Stimulated activated CD4-positive, alpha-beta T cell treated with anti-CD3 and anti-CD28 coated beads, Interleukin-2, amount 100 ng/mL, for 4 hours (primary cell): Measurements from ENCODE around the gene SEMA4D.

ENCODE experiments used
- DNase-seq: peaks from one replicate; pipeline ENCODE4 v3.0.0-alpha.2; 2020; ENCODE audit warnings: low read depth

Gene SEMA4D

DNA sequence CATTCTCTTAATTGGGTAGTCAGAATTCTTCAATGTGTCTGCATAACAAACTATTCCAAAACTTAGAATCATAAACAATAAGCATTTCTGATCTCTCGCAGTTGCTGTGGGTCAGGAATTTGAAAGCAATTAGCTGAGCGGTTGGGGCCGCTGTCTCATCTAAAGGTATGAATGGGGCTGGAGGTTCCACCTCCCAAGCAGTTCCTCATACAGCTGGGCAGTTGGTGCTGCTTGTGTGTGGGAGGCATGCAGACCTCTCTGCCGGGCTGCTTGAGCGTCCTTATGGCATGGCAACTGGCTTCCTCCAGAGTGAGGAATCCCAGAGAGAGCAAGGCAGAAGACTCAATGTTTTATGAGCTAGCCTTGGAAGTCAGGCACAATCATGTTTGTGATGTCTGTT is 30.2 kb upstream of the SEMA4D start:
- no peak for DNase-seq

GRCh38 chr9:89527084-89527483 is 29.2 kb upstream of the SEMA4D start:
- no peak for DNase-seq

DNA sequence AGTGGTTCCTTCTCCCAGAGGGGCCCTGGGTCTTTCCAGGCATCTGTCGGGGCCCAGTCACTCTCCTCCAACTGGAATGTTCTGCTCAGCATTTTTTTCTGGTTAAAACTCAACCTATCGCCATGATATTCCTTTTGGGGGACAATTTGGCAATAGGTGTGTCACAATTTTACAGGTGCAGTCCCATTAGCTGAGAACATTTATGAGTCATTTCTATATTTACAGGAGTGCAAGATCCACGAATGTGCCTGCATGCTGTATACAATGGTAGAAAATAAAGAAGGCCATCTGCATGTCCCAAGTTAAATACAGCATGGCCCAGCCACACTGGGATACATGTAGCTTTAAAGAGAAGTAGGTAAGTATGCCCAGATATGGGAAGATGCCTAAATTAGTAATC is 28.8 kb upstream of the SEMA4D start:
- DNase-seq, result no peak

- DNase-seq, result no peak
Observed at GRCh38 chr9:89525446-89526374, 27.8 kb upstream of the SEMA4D start.

- no peak for DNase-seq
Observed at GRCh38 chr9:89524963-89525362, 27.1 kb upstream of the SEMA4D start.

- DNase-seq, result peak; percentile 43
Observed at GRCh38 chr9:89523948-89524347, 26.0 kb upstream of the SEMA4D start.

- no peak for DNase-seq
Observed at GRCh38 chr9:89522959-89523285, 25.0 kb upstream of the SEMA4D start.

DNA sequence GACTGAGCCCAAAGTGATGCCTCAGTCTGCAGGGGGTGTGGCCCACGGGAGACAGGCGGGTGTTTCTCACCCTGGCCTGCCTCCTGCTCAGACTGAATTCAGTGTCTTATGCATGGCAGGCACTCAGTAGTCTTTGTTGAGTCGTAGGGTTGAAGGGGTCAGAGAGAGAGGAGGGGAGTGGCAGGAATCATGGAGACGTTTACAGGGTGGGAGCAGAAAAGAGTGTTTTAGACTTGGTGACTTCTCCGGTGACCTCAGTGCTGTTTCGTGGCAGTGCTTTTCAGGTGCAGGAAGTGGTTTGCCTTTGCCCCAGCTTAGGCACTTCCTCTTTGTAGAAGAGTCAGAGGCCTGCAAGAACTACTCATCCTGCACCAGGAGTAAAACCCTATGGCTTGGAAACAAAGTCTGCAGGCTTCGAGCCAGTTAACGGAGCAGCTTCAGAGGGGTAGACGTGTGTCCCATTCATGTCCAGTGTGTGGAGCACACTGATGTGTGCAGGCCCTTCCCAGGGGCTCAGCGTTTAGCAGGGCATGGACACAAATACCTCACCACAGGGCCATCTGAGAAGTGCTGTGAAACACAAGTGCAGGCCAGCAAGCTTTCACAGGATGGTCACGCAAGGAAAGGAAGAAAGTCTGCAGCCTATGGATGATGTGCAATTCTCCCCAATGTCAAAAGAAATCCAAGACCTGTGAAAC is 24.5 kb upstream of the SEMA4D start:
- peak; percentile 62 for DNase-seq

DNA sequence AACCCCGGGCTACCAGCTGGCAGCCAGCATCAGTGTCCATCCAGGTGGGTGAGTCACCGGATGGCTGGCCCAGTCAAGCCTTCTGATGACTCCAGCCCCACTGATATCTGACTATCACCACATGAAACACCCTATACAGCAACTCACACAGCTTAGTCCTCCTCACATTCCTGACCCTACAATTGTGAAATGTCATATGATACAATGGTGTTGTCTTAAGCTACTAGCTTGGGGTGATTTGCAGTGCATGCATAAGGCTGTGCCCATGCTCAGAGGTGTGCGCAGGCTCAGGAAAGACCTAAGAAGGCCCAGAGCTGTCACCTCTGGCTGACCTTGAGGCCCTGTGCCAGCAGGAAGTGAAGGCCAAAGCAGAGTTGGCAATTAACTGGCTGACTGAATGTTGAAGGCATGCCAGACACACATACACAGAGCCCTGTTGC is 21.5 kb upstream of the SEMA4D start:
- no peak for DNase-seq

DNA sequence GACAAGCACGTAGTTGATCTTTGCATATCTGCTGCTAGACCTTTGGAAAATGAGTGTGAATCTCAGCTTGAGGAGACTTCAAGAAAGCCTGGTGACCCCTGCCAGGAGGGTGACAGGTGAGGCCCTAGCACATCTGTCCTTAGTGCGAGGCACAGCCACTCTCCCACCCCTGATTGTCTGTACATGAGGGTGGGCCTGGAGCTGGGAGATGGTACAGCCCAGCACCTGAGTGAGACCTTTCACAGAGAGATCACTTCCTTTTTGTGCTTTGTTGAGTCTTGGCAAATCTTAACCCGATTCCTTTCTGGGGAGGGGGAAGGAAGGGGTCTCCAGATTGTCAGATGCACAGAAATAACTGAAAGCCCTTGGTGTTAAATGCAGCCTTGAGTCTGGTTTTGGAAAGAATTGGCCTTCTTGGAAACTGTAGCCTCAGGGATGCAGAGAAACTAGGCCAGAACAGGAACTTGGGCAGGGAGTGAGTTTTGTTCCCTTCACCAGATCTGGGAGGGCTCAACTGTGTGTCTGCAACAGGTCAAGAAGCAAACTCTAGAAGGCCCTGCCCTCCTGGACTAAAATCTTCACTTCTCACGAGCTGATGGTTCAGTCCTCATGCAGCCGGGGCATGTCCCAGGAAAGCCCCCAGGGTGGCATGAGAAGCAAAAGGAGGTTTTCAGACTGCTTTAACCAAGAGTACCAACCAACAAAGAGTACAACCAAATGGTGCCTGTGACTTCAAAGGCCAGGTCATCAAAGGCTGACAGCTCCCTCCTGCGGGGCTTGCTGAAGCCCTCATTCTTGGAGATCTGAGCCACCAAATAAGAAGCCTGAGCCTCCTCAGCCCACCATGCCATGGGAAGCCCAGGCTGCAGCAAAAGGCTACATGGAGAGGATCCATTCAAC is 20.8 kb upstream of the SEMA4D start:
- DNase-seq, result no peak

DNA sequence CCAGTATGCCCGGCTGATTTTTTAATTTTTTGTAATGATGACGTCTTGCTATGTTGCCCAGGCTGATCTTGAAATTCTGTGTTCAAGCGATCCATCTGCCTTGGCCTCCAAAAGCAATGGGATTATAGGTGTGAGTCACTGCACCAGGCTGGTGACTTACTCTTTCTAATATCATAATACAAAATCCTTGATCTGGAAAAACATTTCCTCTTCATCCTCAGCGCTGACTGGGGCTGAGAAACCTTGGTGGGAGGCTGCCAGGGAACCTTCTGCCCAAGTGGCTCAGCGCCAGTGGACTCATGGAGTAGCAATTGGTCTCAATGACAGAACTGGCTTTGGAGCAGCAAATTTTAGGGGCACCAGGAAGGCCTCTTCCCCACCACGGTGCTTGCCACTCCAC is 17.5 kb upstream of the SEMA4D start:
- DNase-seq, result no peak

- no peak for DNase-seq
Observed at GRCh38 chr9:89514956-89515355, 17.0 kb upstream of the SEMA4D start.

DNA sequence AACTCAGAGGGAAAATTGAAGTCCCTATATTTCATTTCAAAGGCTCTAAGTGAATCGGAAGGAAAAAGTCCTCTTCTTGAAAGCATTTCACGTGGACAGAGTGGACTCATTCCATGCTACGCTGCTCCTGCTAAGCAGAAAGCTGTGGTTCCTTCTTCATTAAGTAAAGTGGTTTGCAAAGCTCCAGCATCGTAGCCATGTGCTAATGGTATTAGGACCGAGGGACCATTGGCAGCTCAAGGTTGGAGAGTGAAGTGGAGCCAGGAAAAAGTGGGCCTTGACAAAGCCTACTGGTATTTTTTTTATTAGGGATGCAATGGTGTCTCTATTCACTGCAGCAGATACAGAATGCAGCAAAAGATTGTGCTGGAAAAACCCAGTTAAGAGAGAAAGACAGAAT is 16.4 kb upstream of the SEMA4D start:
- no peak for DNase-seq

DNA sequence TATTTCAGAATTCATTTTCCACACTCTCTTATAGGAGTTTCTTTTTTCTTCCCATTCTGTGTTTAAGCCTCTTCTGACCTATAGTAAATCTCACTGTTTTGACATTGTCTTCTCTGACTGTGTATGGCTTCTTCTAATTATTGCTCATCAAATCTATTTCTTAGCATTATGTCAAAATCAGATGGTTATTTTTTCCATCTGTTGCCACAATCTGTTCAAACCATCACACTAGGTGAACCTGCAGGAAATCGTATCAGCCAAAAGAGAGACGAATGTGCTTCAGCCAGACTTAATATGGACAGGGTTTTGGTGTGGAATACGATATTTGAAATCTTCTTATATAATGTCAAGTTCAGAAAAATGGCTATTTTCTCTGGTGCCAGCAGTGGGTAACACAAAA is 15.9 kb upstream of the SEMA4D start:
- DNase-seq, result no peak

GRCh38 chr9:89512382-89512781 is 14.5 kb upstream of the SEMA4D start:
- DNase-seq, result no peak

DNA sequence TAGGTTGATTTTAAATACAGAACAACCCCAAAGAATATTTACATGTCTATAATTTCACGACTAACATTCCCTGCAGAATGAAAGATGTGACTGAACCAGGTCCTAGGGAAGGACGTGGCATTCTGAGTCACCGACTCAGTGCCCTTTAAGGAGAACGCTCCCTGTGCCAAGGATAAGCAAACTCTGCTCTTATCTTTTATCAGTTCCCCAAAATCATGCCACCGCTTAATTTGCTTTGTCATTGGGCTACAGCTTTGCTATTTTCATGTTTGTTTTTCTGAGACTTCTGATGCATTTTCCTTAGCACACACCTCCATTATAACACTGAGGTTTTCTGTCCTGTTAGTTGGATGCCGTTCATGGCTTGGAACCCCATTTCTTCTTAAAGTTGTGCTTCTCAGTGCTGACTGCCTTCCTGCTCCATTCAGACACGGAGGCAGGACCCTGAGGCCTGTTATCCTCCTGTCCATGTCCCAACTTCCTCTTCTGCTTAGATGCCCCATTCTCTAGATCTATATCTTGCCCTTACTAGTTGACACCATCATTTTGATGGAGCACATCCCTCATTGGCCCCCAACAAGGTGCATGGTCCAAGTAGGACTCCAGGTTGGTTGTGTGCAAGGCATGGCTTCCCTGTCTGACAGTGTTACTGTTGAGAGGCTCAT is 11.2 kb upstream of the SEMA4D start:
- no peak for DNase-seq

- DNase-seq, result no peak
Observed at GRCh38 chr9:89505911-89506310, 8.0 kb upstream of the SEMA4D start.

DNA sequence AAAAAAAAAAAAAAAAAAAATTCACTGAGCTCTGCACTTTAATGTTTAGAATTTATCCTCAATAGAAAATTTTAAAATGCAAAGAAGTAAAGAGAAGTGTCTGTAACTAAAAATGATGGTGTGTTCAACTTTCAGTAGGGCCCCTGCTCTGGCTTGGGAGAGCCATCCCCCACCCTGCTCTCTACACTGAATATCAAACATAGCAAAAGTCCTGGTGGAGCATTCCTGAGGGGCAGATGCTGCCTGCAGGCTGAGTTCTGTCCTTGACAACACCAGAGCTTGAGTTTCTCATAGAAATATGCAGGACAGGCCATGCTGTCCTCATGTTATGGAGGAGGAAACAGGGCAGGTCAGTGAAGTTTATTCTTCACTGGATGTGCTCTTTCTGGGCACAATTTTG is 7.1 kb upstream of the SEMA4D start:
- DNase-seq, result no peak

DNA sequence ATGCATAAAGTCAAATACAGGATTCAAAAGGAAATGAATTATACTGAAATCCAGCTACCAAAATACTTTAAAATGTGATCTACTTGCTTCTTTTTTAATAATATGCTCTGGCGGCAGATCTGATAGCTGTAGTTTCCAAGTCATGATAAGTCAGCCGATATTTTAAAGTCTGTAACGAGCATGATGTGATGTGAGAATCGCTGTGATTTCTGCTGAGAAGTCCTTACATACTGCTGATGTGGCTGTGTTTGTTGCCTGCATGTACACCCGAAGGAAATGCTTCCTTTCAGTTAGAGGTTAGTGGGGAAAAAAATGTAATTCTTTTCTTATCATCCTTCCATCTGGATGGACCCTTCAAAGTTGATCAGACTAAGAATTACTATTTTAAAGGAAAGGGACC is 4.8 kb upstream of the SEMA4D start:
- no peak for DNase-seq

GRCh38 chr9:89502038-89502601 is 4.2 kb upstream of the SEMA4D start:
- no peak for DNase-seq

GRCh38 chr9:89501311-89501898 is 3.5 kb upstream of the SEMA4D start:
- DNase-seq, result no peak
